Measurements from ENCODE around the gene USP49.

The USP49 gene

GRCh38 chr6:41937861-41938574, 42.8 kb upstream of the USP49 start:
- Histone ChIP-seq H3F3A (ENCODE audit: insufficient read depth) (peaks cover 70% of the 10 kb centered on the region), H3K4me2 (ENCODE audit: low read depth, low read length, poor library complexity, severe bottlenecking) (peak overlapping the region; percentile 68), H2AFZ (ENCODE audit: low read depth, low read length, severe bottlenecking) (no peak overlapping the region), H4K20me1 (ENCODE audit: low read depth, low read length) (no peaks in the 10 kb centered on the region; the same call in 1 of the 2 replicates), H3K27me3 (ENCODE audit: low read length) (no peaks in the 10 kb centered on the region), H3K9ac (ENCODE audit: low read length) (peak overlapping the region; percentile 91), H3K4me3 (ENCODE audit: insufficient read depth, low read length, poor library complexity, severe bottlenecking) (no peak overlapping the region), H3K79me2 (ENCODE audit: insufficient read depth, low read length) (peaks cover 48% of the 10 kb centered on the region), H3K9me2 (replicated peaks; ENCODE audit: insufficient read depth, low read length) (no peaks in the 10 kb centered on the region), H3K9me3 (ENCODE audit: insufficient read depth, low read length) (no peaks in the 10 kb centered on the region), H3K36me3 (ENCODE audit: low read length) (peaks cover 14% of the 10 kb centered on the region; the same call in 1 of the 2 replicates), H3K27ac (ENCODE audit: low read depth, low read length) (peak overlapping the region; percentile 83)
- TF ChIP-seq CTCF (IDR thresholded peaks at IDR 0.05; ENCODE audit: insufficient read depth, low read length, poor library complexity, severe bottlenecking), result no peak
- TF ChIP-seq EZH2phosphoT487 (conservative IDR thresholded peaks at IDR 0.05; ENCODE audit: low read length), result no peak

- Histone ChIP-seq H4K20me1 (ENCODE audit: low read depth, low read length) (no peaks in the 10 kb centered on the region; the same call in 1 of the 2 replicates), H3K27ac (ENCODE audit: low read depth, low read length) (peak overlapping the region; percentile 83), H3K9me3 (ENCODE audit: insufficient read depth, low read length) (no peaks in the 10 kb centered on the region), H3K9ac (ENCODE audit: low read length) (peak overlapping the region; percentile 91; the same call in 1 of the 2 replicates), H2AFZ (ENCODE audit: low read depth, low read length, severe bottlenecking) (no peak overlapping the region), H3K4me3 (ENCODE audit: insufficient read depth, low read length, poor library complexity, severe bottlenecking) (no peak overlapping the region), H3K27me3 (ENCODE audit: low read length) (no peaks in the 10 kb centered on the region), H3K36me3 (ENCODE audit: low read length) (peaks cover 19% of the 10 kb centered on the region; the same call in 1 of the 2 replicates), H3F3A (ENCODE audit: insufficient read depth) (peaks cover 75% of the 10 kb centered on the region), H3K79me2 (ENCODE audit: insufficient read depth, low read length) (peaks cover 48% of the 10 kb centered on the region), H3K9me2 (replicated peaks; ENCODE audit: insufficient read depth, low read length) (no peaks in the 10 kb centered on the region), H3K4me2 (ENCODE audit: low read depth, low read length, poor library complexity, severe bottlenecking) (peak overlapping the region; percentile 68)
- no peak for TF ChIP-seq CTCF (IDR thresholded peaks at IDR 0.05; ENCODE audit: insufficient read depth, low read length, poor library complexity, severe bottlenecking)
- TF ChIP-seq EZH2phosphoT487 (conservative IDR thresholded peaks at IDR 0.05; ENCODE audit: low read length), result no peak
Measured at GRCh38 chr6:41937472-41937860, 42.3 kb upstream of the USP49 start.

- Histone ChIP-seq H3F3A (ENCODE audit: insufficient read depth) (peaks cover 77% of the 10 kb centered on the region), H3K79me2 (ENCODE audit: insufficient read depth, low read length) (peaks cover 45% of the 10 kb centered on the region), H3K9ac (ENCODE audit: low read length) (no peak overlapping the region; the same call in 1 of the 2 replicates), H3K27me3 (ENCODE audit: low read length) (no peaks in the 10 kb centered on the region), H2AFZ (ENCODE audit: low read depth, low read length, severe bottlenecking) (no peak overlapping the region), H3K9me3 (ENCODE audit: insufficient read depth, low read length) (no peaks in the 10 kb centered on the region), H3K4me3 (ENCODE audit: insufficient read depth, low read length, poor library complexity, severe bottlenecking) (no peak overlapping the region), H3K4me2 (ENCODE audit: low read depth, low read length, poor library complexity, severe bottlenecking) (no peak overlapping the region), H3K27ac (ENCODE audit: low read depth, low read length) (peak overlapping the region; percentile 83), H3K9me2 (replicated peaks; ENCODE audit: insufficient read depth, low read length) (no peaks in the 10 kb centered on the region), H3K36me3 (ENCODE audit: low read length) (peaks cover 28% of the 10 kb centered on the region), H4K20me1 (ENCODE audit: low read depth, low read length) (no peaks in the 10 kb centered on the region; the same call in 1 of the 2 replicates)
- TF ChIP-seq EZH2phosphoT487 (conservative IDR thresholded peaks at IDR 0.05; ENCODE audit: low read length) (no peak), CTCF (IDR thresholded peaks at IDR 0.05; ENCODE audit: insufficient read depth, low read length, poor library complexity, severe bottlenecking) (peak; percentile 95)
Measured at GRCh38 chr6:41936073-41936837, 41.1 kb upstream of the USP49 start.

Measured in SU-DHL-6 (cell line).